GM19240 (cell line): ENCODE results near the gene PRSS21.

Experiments
- DNase-seq: peaks from one replicate; pipeline ENCODE4 v3.0.0; 2011; ENCODE audit warnings: low spot score; ENCODE audit not compliant: insufficient read length

Gene PRSS21

DNA sequence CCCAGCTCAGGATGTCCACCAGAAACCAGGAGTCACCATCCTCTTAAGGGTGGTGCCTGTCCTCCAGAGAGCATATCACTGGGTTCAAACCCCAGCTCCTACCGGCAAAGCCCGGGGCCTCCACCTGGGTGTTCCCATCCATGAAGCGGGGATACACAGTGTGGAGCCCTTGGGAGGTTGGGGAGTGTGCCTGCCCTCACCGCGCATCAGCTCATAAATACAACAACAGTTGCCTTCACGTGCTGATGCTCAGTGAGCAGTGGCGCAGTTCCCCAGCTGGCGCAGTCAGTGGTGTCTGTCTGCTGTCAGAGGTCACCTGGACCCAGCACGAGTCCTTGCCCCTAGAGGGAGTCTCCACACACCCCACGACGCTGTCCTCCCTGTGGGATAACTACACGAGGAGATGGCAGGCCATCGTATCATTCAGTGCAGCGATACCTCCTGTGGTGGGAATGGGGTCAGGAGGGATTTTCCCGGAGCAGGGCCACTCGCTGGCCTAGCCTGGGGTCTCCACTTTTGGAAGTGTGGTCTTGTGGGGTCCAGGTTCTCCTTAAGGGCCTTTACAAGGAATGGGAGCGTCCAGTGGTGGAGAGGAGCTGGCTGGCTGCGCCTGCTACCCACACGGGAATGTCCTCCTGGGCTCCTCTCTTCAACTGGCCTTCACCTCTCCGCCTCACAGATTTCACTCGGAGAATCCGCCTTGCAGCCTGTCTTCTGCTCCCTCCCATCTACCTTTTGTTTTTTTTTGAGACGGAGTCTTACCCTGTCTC lies 37.7 kb upstream of the PRSS21 start:
- DNase-seq = no peak

- no peak for DNase-seq
Measured at GRCh38 chr16:2779978-2780898, 36.8 kb upstream of the PRSS21 start.

DNA sequence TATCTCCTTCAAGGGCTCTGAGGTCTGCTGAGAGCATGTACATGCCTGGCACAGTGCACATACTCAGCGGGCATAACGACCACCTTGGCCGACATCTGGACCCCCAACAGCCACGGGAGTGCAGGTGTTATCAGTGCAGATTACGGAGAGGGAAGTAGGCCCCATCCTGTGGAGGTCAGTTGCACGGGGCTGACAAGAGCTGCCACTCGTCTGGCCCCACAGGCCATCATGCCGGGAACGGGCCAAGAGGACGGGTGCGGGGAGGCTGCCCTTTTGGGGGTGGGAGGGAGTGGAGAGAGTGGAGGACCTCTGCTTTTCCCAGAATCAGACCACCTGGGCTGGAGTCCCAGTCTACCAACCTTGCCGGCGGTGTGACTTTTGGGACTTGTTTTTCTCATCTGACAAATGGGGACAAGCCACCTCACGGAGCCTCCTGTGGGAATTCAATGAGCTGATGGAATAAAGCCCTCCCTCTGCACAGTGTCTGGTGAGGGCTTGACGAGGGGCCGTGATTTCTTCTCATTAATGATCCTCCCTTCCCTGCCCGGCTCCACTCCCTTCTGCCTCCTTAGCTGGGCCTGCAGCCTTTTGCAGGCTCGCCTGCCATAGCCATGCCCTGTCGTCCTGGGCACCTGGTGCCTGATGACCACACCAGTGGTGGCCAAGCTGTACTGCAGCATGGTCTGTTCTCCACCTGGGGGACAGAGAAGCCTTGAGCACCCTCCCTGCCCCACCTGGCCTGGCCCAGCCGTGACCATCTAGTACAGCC lies 34.3 kb upstream of the PRSS21 start:
- DNase-seq = no peak

DNA sequence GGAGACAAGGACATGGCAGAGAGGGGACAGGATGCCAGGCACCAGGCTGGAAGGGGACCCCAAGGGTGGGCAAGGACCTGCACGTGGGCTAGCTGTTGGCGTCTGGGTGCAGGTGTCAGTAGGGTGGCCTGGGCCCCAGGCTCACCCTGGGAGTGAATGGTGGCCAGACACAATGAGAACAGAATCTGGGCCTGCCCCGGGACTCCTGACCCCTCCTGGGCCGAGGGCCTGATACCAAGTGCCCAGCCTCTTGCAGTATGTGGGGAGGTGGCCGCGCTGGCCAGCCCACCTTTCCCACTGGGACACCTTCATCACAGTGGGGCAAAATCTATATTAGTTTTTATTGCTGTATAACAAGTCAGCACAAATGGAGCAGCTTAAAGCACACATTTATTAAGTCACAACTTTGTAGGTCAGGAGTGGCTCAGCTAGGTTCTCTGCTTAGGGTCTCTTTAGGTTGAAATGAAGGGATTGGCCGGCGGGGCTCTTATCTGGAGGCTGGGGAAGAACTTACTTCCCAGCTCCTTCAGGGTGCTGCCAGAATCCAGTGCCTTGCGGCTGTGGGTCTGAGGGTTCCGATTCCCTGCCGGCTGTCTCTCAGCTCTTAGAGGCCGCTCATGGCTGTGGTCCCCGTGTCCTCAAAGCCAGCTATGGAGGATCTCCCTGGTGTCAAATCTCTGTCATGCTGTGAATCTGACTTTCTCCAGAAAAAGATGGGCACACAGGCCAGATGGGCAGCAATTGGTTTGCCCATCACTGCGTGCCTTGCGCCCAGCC lies 33.3 kb upstream of the PRSS21 start:
- no peak for DNase-seq

GRCh38 chr16:2784358-2785100 lies 32.5 kb upstream of the PRSS21 start:
- DNase-seq = no peak

GRCh38 chr16:2785101-2785991 lies 31.7 kb upstream of the PRSS21 start:
- no peak for DNase-seq

GRCh38 chr16:2786061-2786825 lies 30.8 kb upstream of the PRSS21 start:
- no peak for DNase-seq

DNA sequence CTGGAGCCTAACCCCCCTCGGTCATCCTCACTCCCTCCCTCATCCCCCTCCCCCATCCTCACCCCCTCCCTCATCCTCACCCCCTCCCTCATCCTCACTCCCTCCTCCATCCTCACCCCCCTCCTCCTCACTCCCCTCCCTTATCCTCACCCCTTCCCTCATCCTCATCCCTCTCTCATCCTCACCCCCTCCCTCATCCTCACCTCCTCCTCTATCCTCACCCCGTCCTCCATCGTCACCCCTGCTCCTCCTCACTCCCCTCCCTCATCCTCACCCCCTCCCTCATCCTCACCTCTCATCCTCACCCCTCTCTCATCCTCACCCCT lies 30.2 kb upstream of the PRSS21 start:
- no peak for DNase-seq

DNA sequence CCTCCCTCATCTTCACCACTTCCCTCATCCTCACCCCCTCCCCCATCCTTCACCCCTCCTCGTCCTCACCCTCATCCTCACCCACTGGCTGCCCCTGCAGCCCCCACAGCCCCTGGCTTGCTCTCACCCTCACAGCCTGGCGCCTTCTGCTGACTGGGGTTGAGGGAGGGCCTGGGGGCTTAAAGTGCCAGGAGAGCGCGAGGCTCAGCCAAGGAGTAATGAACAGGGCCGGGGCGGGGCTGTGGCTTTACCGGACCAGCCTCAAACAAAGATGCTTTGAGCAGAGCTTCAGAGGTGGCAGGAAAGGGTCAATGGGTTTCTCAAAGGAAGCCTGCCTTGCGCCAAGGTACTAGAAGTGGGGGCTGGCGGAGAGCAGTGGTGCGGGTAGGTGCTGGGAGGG lies 29.6 kb upstream of the PRSS21 start, which contains the start of gene PRSS33:
TSS of gene PRSS33 (minus strand) at position 155 of the 400 bp plus-strand sequence. CDS start 1,013 bp downstream, outside the sequence.
- DNase-seq = no peak

DNA sequence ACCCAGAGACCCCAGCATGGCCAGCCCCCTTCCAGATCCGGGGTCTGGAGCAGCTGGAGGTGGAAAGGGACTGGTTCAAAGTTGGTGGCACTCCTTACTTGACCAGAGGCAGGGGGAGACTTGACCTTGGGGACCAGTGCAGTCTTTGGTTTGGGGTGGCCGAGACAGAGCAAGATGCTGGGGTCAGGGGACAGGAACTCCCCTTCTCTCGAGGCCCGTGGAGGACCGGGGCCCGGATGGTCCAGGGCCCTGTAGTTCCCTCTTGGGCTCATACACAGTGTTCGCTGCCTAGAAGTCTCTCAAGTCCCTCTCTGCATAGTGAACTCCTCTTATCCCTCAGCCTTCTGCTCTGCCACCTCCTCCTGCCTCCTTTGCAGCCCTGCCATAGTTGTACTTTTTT lies 29.1 kb upstream of the PRSS21 start:
- DNase-seq = no peak

DNA sequence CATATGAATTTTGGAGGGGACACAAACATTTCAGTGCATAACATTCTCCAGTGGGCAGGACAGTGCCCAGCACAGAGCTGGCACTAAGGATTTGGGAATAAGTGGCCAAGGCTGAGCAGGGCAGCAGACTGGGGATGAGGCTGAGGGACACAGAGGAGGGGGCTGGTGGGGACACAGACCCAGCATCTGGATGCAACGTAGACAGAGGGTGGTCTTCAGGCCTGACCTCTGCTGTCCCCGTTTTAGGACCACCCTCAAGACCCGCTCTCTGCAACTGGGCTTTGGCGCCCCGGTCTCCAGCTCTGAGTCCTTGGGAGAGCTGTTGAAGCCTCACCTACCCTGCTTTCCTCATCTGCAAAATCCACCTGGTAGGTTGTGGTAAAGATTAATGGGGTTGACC lies 26.4 kb upstream of the PRSS21 start:
- DNase-seq = no peak

GRCh38 chr16:2791174-2791573 lies 25.9 kb upstream of the PRSS21 start:
- DNase-seq = no peak

DNA sequence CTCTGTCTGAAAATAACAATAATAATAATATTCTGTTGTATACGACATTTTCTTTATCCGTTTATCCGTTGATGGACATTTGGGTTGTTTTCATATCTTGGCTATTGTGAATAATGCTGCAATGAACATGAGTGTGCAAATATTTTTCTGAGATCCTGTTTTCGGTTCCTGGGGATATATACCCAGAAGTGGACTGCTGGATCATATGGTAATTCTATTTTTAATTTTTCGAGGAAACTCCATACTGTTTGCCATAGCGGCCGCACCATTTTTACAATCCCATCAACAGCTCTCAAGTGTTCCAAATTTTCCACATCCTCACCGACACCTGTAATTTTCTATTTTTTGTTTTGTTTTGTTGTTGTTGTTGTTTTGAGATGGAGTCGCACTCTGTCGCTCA lies 24.1 kb upstream of the PRSS21 start:
- DNase-seq = no peak

DNA sequence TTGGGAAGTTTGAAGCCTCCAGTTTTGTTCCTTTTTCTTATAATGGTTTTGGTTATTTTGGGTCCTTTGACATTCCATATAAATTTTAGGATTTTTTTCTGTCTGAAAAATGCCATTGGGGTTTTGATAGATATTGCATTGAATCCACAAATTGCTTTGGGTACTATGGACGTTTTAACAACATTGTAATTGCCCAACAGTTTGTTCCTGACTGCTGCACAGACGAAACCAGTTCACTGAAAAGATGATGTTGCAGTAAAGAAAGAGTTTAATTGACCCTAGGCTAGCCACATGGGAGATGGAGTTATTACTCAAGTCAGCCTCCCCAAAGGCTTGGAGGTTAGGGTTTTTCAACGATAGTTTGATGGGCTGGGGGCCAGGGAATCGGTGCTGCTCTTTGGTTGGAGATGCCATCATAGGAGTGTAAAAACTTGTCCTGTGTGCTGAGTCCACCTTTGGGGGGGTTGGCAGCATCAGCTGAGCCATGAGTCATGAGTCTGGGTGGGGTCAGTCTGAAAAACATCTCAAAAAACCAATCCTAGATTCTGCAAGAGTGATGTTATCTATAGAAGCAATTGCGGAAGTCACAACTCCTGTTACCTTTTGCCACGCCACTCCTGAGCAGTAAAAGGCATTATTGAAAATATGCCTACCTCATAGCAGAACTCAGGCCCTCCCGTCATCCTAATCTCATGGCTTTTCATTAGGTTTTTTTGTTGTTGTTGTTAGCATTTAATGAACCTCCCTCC lies 21.5 kb upstream of the PRSS21 start:
- DNase-seq = no peak

DNA sequence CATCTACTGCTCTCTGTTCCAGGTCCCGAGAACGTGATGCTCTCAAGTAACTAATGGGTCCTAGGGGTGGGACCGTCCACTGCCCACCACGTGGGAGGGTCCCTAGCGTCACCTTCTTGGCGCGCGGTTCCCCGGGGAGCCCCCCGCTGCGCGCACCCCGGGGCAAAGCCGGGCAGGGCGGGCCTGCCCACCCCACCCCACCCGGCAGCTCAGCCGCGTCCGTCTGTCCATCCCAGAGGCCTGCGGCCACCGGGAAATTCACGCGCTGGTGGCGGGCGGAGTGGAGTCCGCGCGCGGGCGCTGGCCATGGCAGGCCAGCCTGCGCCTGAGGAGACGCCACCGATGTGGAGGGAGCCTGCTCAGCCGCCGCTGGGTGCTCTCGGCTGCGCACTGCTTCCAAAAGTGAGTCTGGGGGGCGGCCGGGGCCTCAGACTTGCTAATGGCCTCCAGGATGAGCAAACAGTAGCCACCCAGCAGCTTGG lies 18.3 kb upstream of the PRSS21 start:
- no peak for DNase-seq

- no peak for DNase-seq
Measured at GRCh38 chr16:2799205-2799858, 17.7 kb upstream of the PRSS21 start.

- no peak for DNase-seq
Measured at GRCh38 chr16:2799859-2800226, 17.2 kb upstream of the PRSS21 start.
